GM23338 (cell line): ENCODE results near the gene PERM1. TPM values are rescaled to one million over a fixed set of nuclear protein-coding genes. Genes with fewer than 3 reads are reported as not detected.

Source experiments
- ATAC-seq: fragments of 200-7000 bp; cut with Tn5 transposase; 3 replicates; pipeline ENCODE4 v1.9.1; 2020
- DNase-seq: peaks from one replicate; pipeline ENCODE4 v3.0.0-alpha.2; 2015; ENCODE audit warnings: low spot score
- H2AFZ ChIP-seq: fragments of 200-600 bp; sonication (generic); 2 replicates; pipeline ENCODE4 v1.8.0; 2016; ENCODE audit warnings: antibody characterized with exemption, mild to moderate bottlenecking, moderate library complexity
- H3F3A ChIP-seq: fragments of 200-600 bp; sonication (generic); replicated peaks from 2 replicates; pipeline ENCODE4 v1.8.0; 2017; ENCODE audit warnings: antibody characterized with exemption, mixed run types, low read depth
- H3K27ac ChIP-seq: fragments of 200-600 bp; sonication (generic); 2 replicates; pipeline ENCODE4 v1.6.1; 2016; ENCODE audit warnings: low read depth
- H3K27me3 ChIP-seq: fragments of 200-600 bp; sonication (generic); 2 replicates; pipeline ENCODE4 v1.8.0; 2016; ENCODE audit warnings: mild to moderate bottlenecking, mixed run types, moderate library complexity; ENCODE audit not compliant: insufficient read depth
- H3K36me3 ChIP-seq: fragments of 200-600 bp; sonication (generic); 2 replicates; pipeline ENCODE4 v1.8.0; 2016; ENCODE audit warnings: mild to moderate bottlenecking; ENCODE audit not compliant: insufficient read depth
- H3K4me1 ChIP-seq: fragments of 200-600 bp; sonication (generic); 2 replicates; pipeline ENCODE4 v1.8.0; 2016; ENCODE audit warnings: mild to moderate bottlenecking, moderate library complexity; ENCODE audit not compliant: insufficient read depth
- H3K4me2 ChIP-seq: fragments of 200-600 bp; sonication (generic); 2 replicates; pipeline ENCODE4 v1.7.1; 2017; ENCODE audit warnings: mixed run types
- H3K4me3 ChIP-seq: fragments of 200-600 bp; sonication (generic); 2 replicates; pipeline ENCODE4 v1.6.1; 2016; ENCODE audit warnings: mixed run types
- H3K79me2 ChIP-seq: fragments of 200-600 bp; sonication (generic); replicated peaks from 2 replicates; pipeline ENCODE4 v1.8.0; 2017; ENCODE audit warnings: mild to moderate bottlenecking; ENCODE audit not compliant: insufficient read depth
- H3K9me2 ChIP-seq: fragments of 200-600 bp; sonication (generic); 2 replicates; pipeline ENCODE4 v1.8.0; 2017; ENCODE audit not compliant: insufficient read depth
- H4K20me1 ChIP-seq: fragments of 200-600 bp; sonication (generic); replicated peaks from 2 replicates; pipeline ENCODE4 v1.8.0; 2017; ENCODE audit warnings: mild to moderate bottlenecking; ENCODE audit not compliant: insufficient read depth
- H3K27ac Mint-ChIP-seq: 2 replicates; pipeline ENCODE4 v1.8.0; 2020; ENCODE audit warnings: inconsistent platforms, mild to moderate bottlenecking, moderate library complexity, mixed read lengths
- H3K27me3 Mint-ChIP-seq: 3 replicates; pipeline ENCODE4 v1.8.0; 2022; ENCODE audit warnings: low read depth, mild to moderate bottlenecking, moderate library complexity, mixed read lengths, inconsistent platforms; ENCODE audit not compliant: insufficient read depth, poor library complexity
- H3K36me3 Mint-ChIP-seq: 3 replicates; pipeline ENCODE4 v1.8.0; 2021; ENCODE audit warnings: low read depth, mild to moderate bottlenecking, inconsistent platforms, moderate library complexity, mixed read lengths
- H3K4me1 Mint-ChIP-seq: 3 replicates; pipeline ENCODE4 v1.8.0; 2020; ENCODE audit warnings: mild to moderate bottlenecking, inconsistent platforms, mixed read lengths
- H3K4me3 Mint-ChIP-seq: 3 replicates; pipeline ENCODE4 v1.8.0; 2021; ENCODE audit warnings: moderate library complexity, mild to moderate bottlenecking, inconsistent platforms, mixed read lengths
- H3K9me3 Mint-ChIP-seq: 3 replicates; pipeline ENCODE4 v1.8.0; 2020; ENCODE audit warnings: moderate library complexity, mild to moderate bottlenecking, inconsistent platforms, mixed read lengths
- CTCF ChIP-seq, 2 experiments: fragments of 200-600 bp in 1 of 2; sonication (generic) in 1 of 2; conservative IDR thresholded peaks; 2 replicates each; pipeline versions ENCODE4 v1.5.1 to v1.6.1; 2016 to 2017; ENCODE audit warnings: antibody characterized with exemption in 2 of 2, low read depth in 2 of 2, mild to moderate bottlenecking in 2 of 2, moderate library complexity in 1 of 2
- ETS1 ChIP-seq: IDR thresholded peaks from 2 replicates; pipeline ENCODE4 v1.6.1; 2016; ENCODE audit warnings: antibody characterized with exemption
- EZH2 ChIP-seq: fragments of 200-600 bp; sonication (generic); IDR thresholded peaks from one replicate; pipeline ENCODE4 v1.8.0; 2017; ENCODE audit warnings: antibody characterized with exemption, mild to moderate bottlenecking, low read depth; ENCODE audit not compliant: unreplicated experiment
- EZH2phosphoT487 ChIP-seq: fragments of 200-600 bp; sonication (generic); IDR thresholded peaks from one replicate; pipeline ENCODE4 v1.8.1; 2018; ENCODE audit warnings: antibody characterized with exemption; ENCODE audit not compliant: unreplicated experiment
- JUNB ChIP-seq: IDR thresholded peaks from one replicate; pipeline ENCODE4 v1.6.1; 2016; ENCODE audit warnings: antibody characterized with exemption; ENCODE audit not compliant: unreplicated experiment
- NANOG ChIP-seq: IDR thresholded peaks from 2 replicates; pipeline ENCODE4 v1.6.1; 2016; ENCODE audit warnings: antibody characterized with exemption, borderline replicate concordance
- POLR2AphosphoS5 ChIP-seq: IDR thresholded peaks from 2 replicates; pipeline ENCODE4 v1.6.1; 2016; ENCODE audit warnings: antibody characterized with exemption, low read depth
- STAT1 ChIP-seq: IDR thresholded peaks from one replicate; pipeline ENCODE4 v1.6.1; 2016; ENCODE audit warnings: antibody characterized with exemption; ENCODE audit not compliant: unreplicated experiment
- ZNF114 ChIP-seq: fragments of 250-450 bp; sonication (Bioruptor Pico); IDR thresholded peaks from 2 replicates; pipeline ENCODE4 v1.5.0; 2020; ENCODE audit warnings: mild to moderate bottlenecking, moderate library complexity
- ZNF331 ChIP-seq: fragments of 250-450 bp; sonication (Bioruptor Pico); IDR thresholded peaks from 2 replicates; pipeline ENCODE4 v1.5.0; 2020; ENCODE audit warnings: low read depth, mild to moderate bottlenecking, moderate library complexity
- polyA plus RNA-seq: library from polyadenylated mRNA; unstranded; fragments of >200 nt; fragmentation: Nextera tagmentation; extraction: Ambion mirVana; gene quantifications from 2 replicates; pipeline ENCODE4 v1.2.1, GENCODE V29; 2016
- total RNA-seq: library from RNA; depleted of rRNA; stranded (reverse); fragments of >200 nt; shearing (Covaris generic); gene quantifications from 2 replicates; pipeline ENCODE4 v1.2.3, GENCODE V29; 2014
- TF ChIP-seq, protein P1 (sequence below): IDR thresholded peaks from one replicate; pipeline ENCODE4 v1.6.1; 2018; ENCODE audit warnings: antibody characterized with exemption; ENCODE audit not compliant: unreplicated experiment

PERM1 gene
- total and polyA plus RNA-seq, 2 experiments from 2014 or later = 1.1 TPM; not detected in 1

DNA sequence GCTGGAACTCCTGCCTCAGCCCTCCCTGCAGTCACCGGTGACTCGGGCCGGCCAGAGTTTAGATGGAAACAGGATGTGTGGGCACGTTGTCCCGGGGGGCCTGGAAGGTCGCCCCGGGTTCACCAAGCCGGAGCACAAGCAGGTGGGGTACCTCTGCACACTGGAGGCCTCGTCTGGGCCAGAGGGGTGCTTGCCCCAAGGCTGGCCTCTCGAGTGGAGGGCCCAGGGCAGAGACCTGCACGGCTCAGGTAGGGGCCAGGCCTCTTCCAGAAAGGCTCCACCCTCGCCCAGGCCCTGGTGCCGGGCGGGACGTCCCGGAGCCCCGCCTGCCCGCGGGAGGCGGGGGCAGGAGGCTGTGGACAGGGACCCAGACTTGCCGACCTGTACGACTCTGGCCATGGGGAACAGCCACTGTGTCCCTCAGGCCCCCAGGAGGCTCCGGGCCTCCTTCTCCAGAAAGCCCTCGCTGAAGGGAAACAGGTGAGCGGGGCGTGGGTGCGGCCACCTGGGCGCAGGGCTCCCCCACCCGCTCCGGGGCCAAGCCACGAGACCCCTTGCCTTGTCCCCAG is 15.7 kb downstream of the PERM1 start, which contains the start of gene PLEKHN1:
TSS of gene PLEKHN1 (plus strand) at position 348 of the 569 bp plus-strand sequence. CDS start at position 398, 50 bp downstream.
- no peaks in the 10 kb centered on the region for H3K79me2 ChIP-seq
- H3K27ac Mint-ChIP-seq = no peak within 1 kb of the TSS
- no peaks in the 10 kb centered on the region for H3K36me3 ChIP-seq
- H3F3A ChIP-seq = peaks cover 7% of the 10 kb centered on the region
- H3K27me3 ChIP-seq = peaks cover 40% of the 10 kb centered on the region
- DNase-seq (peak; percentile 72), ATAC-seq (peak; percentile 74)
- peak within 1 kb of the TSS; percentile 92 for H3K4me2 ChIP-seq
- no peaks in the 10 kb centered on the region; the same call in 2 of the 3 replicates for H3K4me1 Mint-ChIP-seq
- H4K20me1 ChIP-seq = 0 out of 2 replicates have a peak, but pooled peaks cover 2% of the 10 kb centered on the region
- H3K36me3 Mint-ChIP-seq = peaks cover 2% of the 10 kb centered on the region; the same call in 1 of the 3 replicates
- TF ChIP-seq CTCF (conservative IDR thresholded peaks at IDR 0.05; ENCODE audit: low read depth in 2 of 2) = no peak
- peak; percentile 31 for TF ChIP-seq EZH2
- H3K9me2 ChIP-seq = no peaks in the 10 kb centered on the region
- H3K4me1 ChIP-seq = no peaks in the 10 kb centered on the region; the same call in 1 of the 2 replicates
- no peaks in the 10 kb centered on the region for H3K9me3 Mint-ChIP-seq
- H2AFZ ChIP-seq = peak within 1 kb of the TSS; percentile 63; the same call in 1 of the 2 replicates
- peaks cover 43% of the 10 kb centered on the region for H3K27me3 Mint-ChIP-seq
- H3K27ac ChIP-seq = no peak within 1 kb of the TSS
- H3K4me3 Mint-ChIP-seq = peak within 1 kb of the TSS; percentile 64; the same call in 2 of the 3 replicates
- H3K4me3 ChIP-seq = peak within 1 kb of the TSS; percentile 68

DNA sequence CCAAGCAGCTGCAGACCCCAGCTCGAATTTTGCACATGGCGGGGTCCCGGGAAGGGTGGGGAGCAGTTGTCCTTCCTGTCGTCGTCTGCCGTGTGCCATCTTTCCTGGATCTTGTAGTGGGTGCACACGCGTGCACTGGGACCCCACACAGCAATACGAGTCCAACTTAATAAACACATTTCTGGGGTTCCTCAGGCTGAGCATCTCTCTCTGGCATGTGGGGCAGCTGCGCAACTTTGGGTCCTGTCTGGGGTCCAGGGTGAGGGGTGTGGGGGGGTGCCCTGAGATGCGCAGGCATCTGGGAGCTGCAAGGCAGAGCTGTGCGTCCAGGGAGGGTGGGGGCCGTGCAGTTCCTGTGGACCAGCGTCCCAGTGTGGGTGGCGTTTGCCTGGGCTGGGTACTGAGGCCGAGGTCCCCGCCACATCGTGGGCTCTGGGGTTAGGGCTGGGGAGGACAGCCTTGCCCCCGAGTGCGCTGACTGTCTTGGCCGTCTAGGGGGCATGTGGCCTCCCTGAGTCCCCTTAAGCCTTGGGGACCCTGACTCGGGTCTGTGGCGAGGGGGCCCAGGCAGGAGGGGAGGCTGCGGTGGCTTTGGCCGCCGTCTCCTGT is 16.3 kb downstream of the PERM1 start:
- H3K4me3 Mint-ChIP-seq = no peak overlapping the region
- H3F3A ChIP-seq = peaks cover 7% of the 10 kb centered on the region
- H3K4me2 ChIP-seq = peak overlapping the region; percentile 92; the same call in 1 of the 2 replicates
- peaks cover 2% of the 10 kb centered on the region; the same call in 1 of the 3 replicates for H3K36me3 Mint-ChIP-seq
- H3K4me3 ChIP-seq = peak overlapping the region; percentile 68
- no peaks in the 10 kb centered on the region; the same call in 1 of the 2 replicates for H3K4me1 ChIP-seq
- no peaks in the 10 kb centered on the region for H3K36me3 ChIP-seq
- no peak for DNase-seq
- no peaks in the 10 kb centered on the region for H3K9me2 ChIP-seq
- peaks cover 40% of the 10 kb centered on the region for H3K27me3 ChIP-seq
- peaks cover 41% of the 10 kb centered on the region for H3K27me3 Mint-ChIP-seq
- no peaks in the 10 kb centered on the region for H3K9me3 Mint-ChIP-seq
- no peaks in the 10 kb centered on the region for H3K79me2 ChIP-seq
- no peak overlapping the region for H3K27ac ChIP-seq
- no peak overlapping the region for H2AFZ ChIP-seq
- H4K20me1 ChIP-seq = 0 out of 2 replicates have a peak, but pooled peaks cover 2% of the 10 kb centered on the region
- H3K4me1 Mint-ChIP-seq = no peaks in the 10 kb centered on the region; the same call in 2 of the 3 replicates
- no peak for ATAC-seq
- no peak overlapping the region for H3K27ac Mint-ChIP-seq
- TF ChIP-seq JUNB = no peak
- no peak for TF ChIP-seq EZH2
- no peak for TF ChIP-seq ZNF114 (CRISPR knock-in tag)
- no peak for TF ChIP-seq EZH2phosphoT487
- no peak for TF ChIP-seq ZNF331 (CRISPR knock-in tag)
- TF ChIP-seq ETS1 = no peak
- TF ChIP-seq NANOG = no peak
- TF ChIP-seq, protein P1, sequence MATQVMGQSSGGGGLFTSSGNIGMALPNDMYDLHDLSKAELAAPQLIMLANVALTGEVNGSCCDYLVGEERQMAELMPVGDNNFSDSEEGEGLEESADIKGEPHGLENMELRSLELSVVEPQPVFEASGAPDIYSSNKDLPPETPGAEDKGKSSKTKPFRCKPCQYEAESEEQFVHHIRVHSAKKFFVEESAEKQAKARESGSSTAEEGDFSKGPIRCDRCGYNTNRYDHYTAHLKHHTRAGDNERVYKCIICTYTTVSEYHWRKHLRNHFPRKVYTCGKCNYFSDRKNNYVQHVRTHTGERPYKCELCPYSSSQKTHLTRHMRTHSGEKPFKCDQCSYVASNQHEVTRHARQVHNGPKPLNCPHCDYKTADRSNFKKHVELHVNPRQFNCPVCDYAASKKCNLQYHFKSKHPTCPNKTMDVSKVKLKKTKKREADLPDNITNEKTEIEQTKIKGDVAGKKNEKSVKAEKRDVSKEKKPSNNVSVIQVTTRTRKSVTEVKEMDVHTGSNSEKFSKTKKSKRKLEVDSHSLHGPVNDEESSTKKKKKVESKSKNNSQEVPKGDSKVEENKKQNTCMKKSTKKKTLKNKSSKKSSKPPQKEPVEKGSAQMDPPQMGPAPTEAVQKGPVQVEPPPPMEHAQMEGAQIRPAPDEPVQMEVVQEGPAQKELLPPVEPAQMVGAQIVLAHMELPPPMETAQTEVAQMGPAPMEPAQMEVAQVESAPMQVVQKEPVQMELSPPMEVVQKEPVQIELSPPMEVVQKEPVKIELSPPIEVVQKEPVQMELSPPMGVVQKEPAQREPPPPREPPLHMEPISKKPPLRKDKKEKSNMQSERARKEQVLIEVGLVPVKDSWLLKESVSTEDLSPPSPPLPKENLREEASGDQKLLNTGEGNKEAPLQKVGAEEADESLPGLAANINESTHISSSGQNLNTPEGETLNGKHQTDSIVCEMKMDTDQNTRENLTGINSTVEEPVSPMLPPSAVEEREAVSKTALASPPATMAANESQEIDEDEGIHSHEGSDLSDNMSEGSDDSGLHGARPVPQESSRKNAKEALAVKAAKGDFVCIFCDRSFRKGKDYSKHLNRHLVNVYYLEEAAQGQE = no peak
- TF ChIP-seq POLR2AphosphoS5 = no peak
- TF ChIP-seq STAT1 = no peak
- no peak for TF ChIP-seq CTCF (conservative IDR thresholded peaks at IDR 0.05; ENCODE audit: low read depth in 2 of 2)
